Coronary artery (tissue), 2 donors: ENCODE results near the gene CAPZA2.

Source experiments
- DNase-seq: peaks from one replicate; pipeline ENCODE4 v3.0.0-alpha.2; 2017; ENCODE audit warnings: low spot score
- H3K27ac ChIP-seq, 2 donors: fragments of 200-600 bp; sonication (generic); one replicate each; pipeline ENCODE4 v1.5.1; 2016 to 2019
- H3K4me3 ChIP-seq: fragments of 200-600 bp; sonication (generic); 2 replicates; pipeline ENCODE4 v1.5.1; 2016; ENCODE audit warnings: mild to moderate bottlenecking, moderate library complexity
- TF ChIP-seq, protein P1 (sequence below): fragments of 200-600 bp; sonication (generic); IDR thresholded peaks from one replicate; pipeline ENCODE4 v1.5.1; 2019; ENCODE audit warnings: antibody characterized with exemption

The CAPZA2 gene

DNA sequence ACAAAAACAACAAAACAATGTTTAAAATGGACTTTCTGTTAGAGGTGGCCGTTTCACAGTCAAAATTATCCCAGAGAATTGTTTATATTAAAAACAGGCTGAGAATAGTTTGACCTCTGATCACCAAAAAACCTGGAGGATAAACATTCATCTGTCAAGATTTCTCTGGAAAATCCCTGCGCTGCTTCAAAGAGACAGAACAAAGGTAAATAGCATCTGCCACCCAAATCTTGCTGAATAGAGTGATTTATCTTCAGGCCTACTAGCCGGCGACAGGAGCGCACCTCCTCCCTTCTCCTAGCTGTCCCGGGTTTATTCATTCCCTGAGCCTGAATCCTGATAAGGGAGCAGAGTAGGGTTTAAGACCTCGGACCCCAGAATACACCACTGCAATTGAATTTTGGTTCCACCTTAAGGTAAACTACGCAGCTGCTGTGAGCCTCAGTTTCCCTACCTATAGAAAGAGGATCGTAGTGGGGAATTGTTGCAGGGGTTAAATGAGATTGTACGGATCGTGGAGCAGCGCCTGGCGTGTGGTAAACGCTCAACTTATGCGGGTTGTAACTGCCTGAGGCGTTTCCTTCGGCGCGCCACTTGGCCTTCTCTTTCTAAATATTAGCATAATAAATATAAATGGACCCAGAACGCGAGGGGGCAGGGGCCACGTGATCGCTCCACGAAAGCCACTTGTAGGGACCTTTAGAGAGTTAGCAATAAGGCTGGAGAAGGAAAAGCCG lies 90.4 kb downstream of the CAPZA2 start:
- TF ChIP-seq, protein P1, sequence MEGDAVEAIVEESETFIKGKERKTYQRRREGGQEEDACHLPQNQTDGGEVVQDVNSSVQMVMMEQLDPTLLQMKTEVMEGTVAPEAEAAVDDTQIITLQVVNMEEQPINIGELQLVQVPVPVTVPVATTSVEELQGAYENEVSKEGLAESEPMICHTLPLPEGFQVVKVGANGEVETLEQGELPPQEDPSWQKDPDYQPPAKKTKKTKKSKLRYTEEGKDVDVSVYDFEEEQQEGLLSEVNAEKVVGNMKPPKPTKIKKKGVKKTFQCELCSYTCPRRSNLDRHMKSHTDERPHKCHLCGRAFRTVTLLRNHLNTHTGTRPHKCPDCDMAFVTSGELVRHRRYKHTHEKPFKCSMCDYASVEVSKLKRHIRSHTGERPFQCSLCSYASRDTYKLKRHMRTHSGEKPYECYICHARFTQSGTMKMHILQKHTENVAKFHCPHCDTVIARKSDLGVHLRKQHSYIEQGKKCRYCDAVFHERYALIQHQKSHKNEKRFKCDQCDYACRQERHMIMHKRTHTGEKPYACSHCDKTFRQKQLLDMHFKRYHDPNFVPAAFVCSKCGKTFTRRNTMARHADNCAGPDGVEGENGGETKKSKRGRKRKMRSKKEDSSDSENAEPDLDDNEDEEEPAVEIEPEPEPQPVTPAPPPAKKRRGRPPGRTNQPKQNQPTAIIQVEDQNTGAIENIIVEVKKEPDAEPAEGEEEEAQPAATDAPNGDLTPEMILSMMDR, result no peak

DNA sequence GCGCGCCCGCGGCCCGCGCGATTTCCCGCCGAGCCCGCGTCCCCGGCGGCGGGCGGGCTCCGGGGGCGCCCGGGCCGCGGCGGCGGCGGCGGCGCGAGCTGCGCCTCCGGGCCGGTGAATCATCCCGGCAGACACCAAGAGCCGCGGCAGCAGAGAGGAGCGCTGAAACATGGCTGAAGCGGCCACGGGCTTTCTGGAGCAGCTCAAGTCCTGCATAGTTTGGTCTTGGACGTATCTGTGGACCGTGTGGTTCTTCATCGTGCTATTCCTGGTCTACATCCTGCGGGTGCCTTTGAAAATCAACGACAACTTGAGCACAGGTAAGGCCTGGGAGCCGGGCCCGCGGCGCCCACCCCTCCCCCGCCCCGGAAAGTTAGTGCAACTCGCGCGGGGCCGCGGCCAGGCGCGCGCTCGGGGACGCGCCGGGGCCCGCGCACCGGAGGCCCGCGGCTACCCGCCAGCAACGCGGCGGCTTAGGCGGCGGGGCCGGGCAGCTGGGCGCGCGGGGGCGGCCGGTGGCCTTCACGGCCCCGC lies 91.1 kb downstream of the CAPZA2 start, which contains the start of gene ST7:
ST7 (plus strand) TSS at position 130 of the 534 bp plus-strand sequence; CDS start at position 170, 40 bp downstream.
- peak; percentile 83 for DNase-seq
- Histone ChIP-seq H3K27ac (peak within 1 kb of the TSS; percentile 100), H3K4me3 (peak within 1 kb of the TSS; percentile 97)
- TF ChIP-seq, protein P1, result no peak

More for the DNA sequence above, 90.4 kb downstream of the CAPZA2 start:
- no peak for DNase-seq
- Histone ChIP-seq H3K4me3 (peak overlapping the region; percentile 97), H3K27ac (peak overlapping the region; percentile 100)

DNA sequence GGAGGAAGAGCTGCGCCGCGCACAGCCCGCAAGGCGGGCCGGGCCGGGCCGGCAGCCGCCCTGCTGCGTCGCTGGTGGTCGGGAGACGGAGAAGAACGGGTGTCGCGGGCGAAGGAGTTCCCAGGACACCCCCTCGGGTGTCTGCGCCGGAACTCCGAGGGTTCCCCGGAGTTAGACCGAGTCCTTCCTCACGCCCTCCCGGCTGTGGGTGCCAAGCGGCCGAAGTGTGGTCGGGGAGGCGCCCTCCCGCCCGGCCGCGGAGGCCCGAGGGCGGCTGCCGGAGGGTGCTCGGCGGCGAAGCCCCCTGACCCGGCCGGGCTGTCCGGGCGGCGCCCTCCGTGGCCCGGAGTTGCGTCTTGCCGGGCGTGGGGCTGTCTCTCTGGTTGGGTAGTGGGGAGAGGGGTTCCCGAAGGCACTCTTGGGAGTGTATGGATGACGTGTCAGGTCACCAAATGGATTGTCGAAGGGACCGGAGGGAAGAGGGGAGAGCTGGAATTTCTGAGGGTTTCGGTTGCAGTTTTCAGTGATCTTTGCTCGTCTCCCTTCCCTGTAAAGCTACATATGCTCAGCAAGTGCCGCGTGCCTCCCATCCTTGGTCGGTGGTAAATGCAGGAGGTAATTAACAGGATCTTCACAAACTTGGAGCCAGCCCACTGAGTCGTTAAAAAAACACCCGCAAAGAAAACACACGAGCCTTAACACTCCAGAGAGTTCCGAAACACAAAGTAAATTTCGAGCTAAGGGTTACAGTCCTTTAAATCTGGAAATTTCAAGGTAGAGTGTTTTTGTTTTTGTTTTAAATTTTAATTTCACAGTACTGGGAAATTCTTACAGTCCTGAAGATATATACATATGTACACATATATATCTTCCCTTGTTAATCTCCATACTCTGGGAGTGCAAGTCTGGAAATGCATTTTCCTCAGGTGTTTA lies 91.8 kb downstream of the CAPZA2 start:
- TF ChIP-seq, protein P1, result no peak
- Histone ChIP-seq H3K4me3 (peak overlapping the region; percentile 97), H3K27ac (peak overlapping the region; percentile 100)
- DNase-seq, result peak; percentile 82

DNA sequence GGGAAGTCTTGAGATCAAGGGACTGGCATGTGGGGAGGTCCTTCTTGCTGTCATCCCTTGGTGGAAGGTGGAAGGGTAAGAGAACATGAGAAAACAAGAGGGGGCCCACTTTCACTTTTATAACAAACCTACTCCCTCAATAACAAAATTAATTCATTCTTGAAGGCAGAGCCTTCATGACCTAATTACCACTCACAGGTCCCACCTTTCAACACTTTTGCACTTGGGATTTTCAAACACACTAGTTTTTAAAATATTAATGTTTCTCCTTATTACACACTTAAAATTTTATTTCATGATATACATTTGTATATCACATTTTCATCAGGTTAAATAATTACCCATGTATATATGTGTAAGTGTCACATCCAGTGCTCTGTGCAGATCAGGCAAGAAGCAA lies 93.0 kb downstream of the CAPZA2 start:
- Histone ChIP-seq H3K27ac (peak overlapping the region; percentile 100), H3K4me3 (peak overlapping the region; percentile 97)
- no peak for DNase-seq
- TF ChIP-seq, protein P1, result no peak

DNA sequence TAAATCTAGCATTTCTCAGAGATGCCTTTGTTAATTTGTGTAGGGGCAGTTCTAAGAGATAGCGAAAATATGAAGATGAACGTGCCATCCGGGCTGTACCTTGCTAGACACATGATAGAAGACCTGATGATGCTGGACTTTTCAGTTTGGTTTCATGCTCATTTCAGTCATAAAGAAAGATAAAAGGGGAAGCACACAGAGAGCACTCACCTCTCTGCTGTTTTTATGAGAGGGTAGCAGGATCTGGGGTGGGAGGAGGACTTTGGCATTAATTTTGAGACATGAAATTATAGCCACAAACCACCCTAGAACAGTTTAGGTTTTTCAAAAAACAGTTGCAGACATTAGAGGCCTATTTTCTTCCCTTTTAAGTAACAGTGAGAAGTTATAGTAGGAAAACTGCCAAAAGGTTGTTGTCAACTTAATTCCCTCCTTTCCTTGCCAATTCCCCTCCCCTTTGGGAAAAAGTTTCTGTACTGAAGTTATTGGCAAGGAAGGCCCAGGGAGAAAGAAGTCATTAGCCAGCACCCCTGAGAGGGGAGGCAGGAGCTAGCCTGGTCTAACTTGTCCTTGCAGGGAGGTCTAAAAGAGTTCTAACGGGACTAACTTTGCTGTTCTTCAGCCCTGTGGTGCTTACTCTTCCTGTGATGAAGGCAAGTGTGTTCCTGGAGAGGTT lies 93.6 kb downstream of the CAPZA2 start:
- no peak for DNase-seq
- Histone ChIP-seq H3K27ac (peak overlapping the region; percentile 100), H3K4me3 (peak overlapping the region; percentile 47)
- TF ChIP-seq, protein P1, result no peak

DNA sequence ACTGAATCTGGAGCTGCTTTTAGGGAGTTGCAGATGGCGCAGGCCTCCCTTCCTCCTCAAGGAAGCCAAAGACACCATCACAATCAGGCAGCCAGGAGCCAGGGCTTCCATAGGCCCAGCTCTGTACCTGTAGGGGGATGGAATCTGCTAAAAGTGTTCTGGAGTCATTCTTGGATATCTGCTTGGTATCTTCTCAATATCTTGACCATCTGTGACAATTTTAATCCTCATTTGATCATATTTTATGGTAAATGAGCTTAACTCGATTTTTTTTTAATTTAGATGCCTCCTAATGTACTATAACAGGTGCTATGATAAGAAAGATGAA lies 94.1 kb downstream of the CAPZA2 start:
- Histone ChIP-seq H3K4me3 (peak overlapping the region; percentile 47), H3K27ac (peak overlapping the region; percentile 100)
- no peak for DNase-seq
- TF ChIP-seq, protein P1, result no peak
